ENCODE results near the gene SPEM3. TPM values are rescaled to one million over a fixed set of nuclear protein-coding genes. Genes with fewer than 3 reads are reported as not detected.

The SPEM3 gene
- total RNA-seq, 1 experiment from 2014 or later = not detected

GRCh38 chr17:7406235-7406825 is 22.3 kb upstream of the SPEM3 start:
- CTCF ChIA-PET = interaction anchor here (0.5 to 1.2 kb wide), 3 partner anchors 21 to 1905 kb away, joined by 3 read pairs; no protein-coding TSS in a partner anchor
- intact Hi-C loops (cut with micrococcal nuclease) = no loop called here
- DNase-seq (ENCODE audit: unreplicated experiment) = no peak
- TF ChIP-seq, protein P1, sequence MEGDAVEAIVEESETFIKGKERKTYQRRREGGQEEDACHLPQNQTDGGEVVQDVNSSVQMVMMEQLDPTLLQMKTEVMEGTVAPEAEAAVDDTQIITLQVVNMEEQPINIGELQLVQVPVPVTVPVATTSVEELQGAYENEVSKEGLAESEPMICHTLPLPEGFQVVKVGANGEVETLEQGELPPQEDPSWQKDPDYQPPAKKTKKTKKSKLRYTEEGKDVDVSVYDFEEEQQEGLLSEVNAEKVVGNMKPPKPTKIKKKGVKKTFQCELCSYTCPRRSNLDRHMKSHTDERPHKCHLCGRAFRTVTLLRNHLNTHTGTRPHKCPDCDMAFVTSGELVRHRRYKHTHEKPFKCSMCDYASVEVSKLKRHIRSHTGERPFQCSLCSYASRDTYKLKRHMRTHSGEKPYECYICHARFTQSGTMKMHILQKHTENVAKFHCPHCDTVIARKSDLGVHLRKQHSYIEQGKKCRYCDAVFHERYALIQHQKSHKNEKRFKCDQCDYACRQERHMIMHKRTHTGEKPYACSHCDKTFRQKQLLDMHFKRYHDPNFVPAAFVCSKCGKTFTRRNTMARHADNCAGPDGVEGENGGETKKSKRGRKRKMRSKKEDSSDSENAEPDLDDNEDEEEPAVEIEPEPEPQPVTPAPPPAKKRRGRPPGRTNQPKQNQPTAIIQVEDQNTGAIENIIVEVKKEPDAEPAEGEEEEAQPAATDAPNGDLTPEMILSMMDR (IDR thresholded peaks at IDR 0.05; ENCODE audit: unreplicated experiment) = no peak
- Mint-ChIP-seq H3K9me3 (ENCODE audit: unreplicated experiment) (no peaks in the 10 kb centered on the region), H3K4me3 (ENCODE audit: unreplicated experiment) (no peak overlapping the region), H3K27ac (ENCODE audit: low read depth, unreplicated experiment) (no peak overlapping the region), H3K27me3 (ENCODE audit: insufficient read depth, unreplicated experiment) (no peaks in the 10 kb centered on the region), H3K36me3 (ENCODE audit: insufficient read depth, unreplicated experiment) (peaks cover 19% of the 10 kb centered on the region), H3K4me1 (ENCODE audit: insufficient read depth, unreplicated experiment) (peaks cover 16% of the 10 kb centered on the region)
- POLR2A ChIA-PET = no interaction called here
- BruUV-seq (replicated peaks) = no TSS peak

GRCh38 chr17:7407082-7407481 is 21.6 kb upstream of the SPEM3 start:
- peaks cover 16% of the 10 kb centered on the region for H3K4me1 Mint-ChIP-seq (ENCODE audit: insufficient read depth, unreplicated experiment)
- CTCF ChIA-PET = interaction anchor here (0.5 to 0.9 kb wide), 4 partner anchors 30 to 1906 kb away, joined by 3 read pairs; no protein-coding TSS in a partner anchor
- DNase-seq (ENCODE audit: unreplicated experiment) = no peak
- H3K9me3 Mint-ChIP-seq (ENCODE audit: unreplicated experiment) = no peaks in the 10 kb centered on the region
- intact Hi-C loops (cut with micrococcal nuclease) = no loop called here
- H3K27me3 Mint-ChIP-seq (ENCODE audit: insufficient read depth, unreplicated experiment) = no peaks in the 10 kb centered on the region
- H3K36me3 Mint-ChIP-seq (ENCODE audit: insufficient read depth, unreplicated experiment) = peaks cover 12% of the 10 kb centered on the region
- H3K27ac Mint-ChIP-seq (ENCODE audit: low read depth, unreplicated experiment) = no peak overlapping the region
- POLR2A ChIA-PET = no interaction called here
- no TSS peak for BruUV-seq (replicated peaks)
- H3K4me3 Mint-ChIP-seq (ENCODE audit: unreplicated experiment) = no peak overlapping the region
- TF ChIP-seq, protein P1 (IDR thresholded peaks at IDR 0.05; ENCODE audit: unreplicated experiment) = no peak

DNA sequence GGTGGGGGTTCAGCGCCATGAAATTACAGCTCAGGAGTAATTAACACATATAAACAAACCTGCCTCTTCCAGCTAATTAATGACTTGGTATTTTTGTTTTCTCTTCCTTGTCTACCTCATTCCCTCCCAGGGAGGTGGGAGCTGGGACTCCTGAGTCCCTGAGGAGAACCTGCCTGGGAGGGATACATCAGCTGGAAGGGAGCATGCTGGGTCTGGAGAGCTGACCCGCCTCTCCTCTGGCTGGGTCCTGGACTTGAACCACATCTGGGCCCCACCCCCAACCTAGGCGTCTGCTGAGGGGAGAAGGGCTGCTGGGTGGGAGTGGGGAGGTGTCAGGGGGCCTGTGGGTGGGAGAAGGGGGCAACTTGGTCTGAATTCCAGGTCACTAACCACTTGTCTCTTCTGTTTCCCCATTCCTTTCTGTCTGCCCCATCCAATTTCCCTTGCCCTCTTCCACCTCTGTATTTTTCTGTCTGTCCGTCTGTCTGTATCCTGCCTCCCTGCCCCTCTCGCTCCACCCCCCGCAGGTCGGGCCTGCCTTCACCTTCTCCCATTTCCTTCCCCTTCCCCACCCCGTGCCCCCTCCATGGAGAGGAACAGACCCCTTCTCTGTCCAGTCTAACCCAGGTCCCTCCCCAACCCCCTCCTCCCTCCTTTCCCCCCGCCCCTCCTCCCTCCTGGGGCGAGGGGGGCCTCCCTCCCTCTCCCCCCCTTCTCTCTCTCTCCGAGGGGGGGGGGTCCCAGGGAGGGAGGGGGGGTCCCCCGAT is 21.0 kb upstream of the SPEM3 start, which contains the start of gene NLGN2:
Gene NLGN2 (plus strand): TSS at position 361 of the 767 bp plus-strand sequence. CDS start 411 bp downstream, outside the sequence.
- no peak for DNase-seq (ENCODE audit: unreplicated experiment)
- Mint-ChIP-seq H3K9me3 (ENCODE audit: unreplicated experiment) (no peaks in the 10 kb centered on the region), H3K36me3 (ENCODE audit: insufficient read depth, unreplicated experiment) (peaks cover 12% of the 10 kb centered on the region), H3K4me3 (ENCODE audit: unreplicated experiment) (no peak within 1 kb of the TSS), H3K27me3 (ENCODE audit: insufficient read depth, unreplicated experiment) (no peaks in the 10 kb centered on the region), H3K4me1 (ENCODE audit: insufficient read depth, unreplicated experiment) (peaks cover 16% of the 10 kb centered on the region), H3K27ac (ENCODE audit: low read depth, unreplicated experiment) (no peak within 1 kb of the TSS)
- intact Hi-C loops (cut with micrococcal nuclease) = no loop called here
- ChIA-PET CTCF (interaction anchor here (0.5 to 0.9 kb wide), 4 partner anchors 29 to 362 kb away, joined by 3 read pairs; no protein-coding TSS in a partner anchor), POLR2A (no interaction called here)
- TF ChIP-seq, protein P1 (IDR thresholded peaks at IDR 0.05; ENCODE audit: unreplicated experiment) = no peak
- BruUV-seq (replicated peaks) = no TSS peak

- TF ChIP-seq, protein P1 (IDR thresholded peaks at IDR 0.05; ENCODE audit: unreplicated experiment) = no peak
- Mint-ChIP-seq H3K4me3 (ENCODE audit: unreplicated experiment) (no peak overlapping the region), H3K4me1 (ENCODE audit: insufficient read depth, unreplicated experiment) (peaks cover 11% of the 10 kb centered on the region), H3K36me3 (ENCODE audit: insufficient read depth, unreplicated experiment) (peaks cover 12% of the 10 kb centered on the region), H3K27me3 (ENCODE audit: insufficient read depth, unreplicated experiment) (no peaks in the 10 kb centered on the region), H3K27ac (ENCODE audit: low read depth, unreplicated experiment) (no peak overlapping the region), H3K9me3 (ENCODE audit: unreplicated experiment) (no peaks in the 10 kb centered on the region)
- BruUV-seq (replicated peaks) = no TSS peak
- intact Hi-C loops (cut with micrococcal nuclease) = no loop called here
- ChIA-PET POLR2A (no interaction called here), CTCF (no interaction called here)
- DNase-seq (ENCODE audit: unreplicated experiment) = no peak
Observed at GRCh38 chr17:7408252-7408727, 20.4 kb upstream of the SPEM3 start.
